Tibial nerve (tissue), 4 donors: Measurements from ENCODE around the gene LAMB1.

Experiments
- EP300 ChIP-seq, 2 donors: sonication (generic); formaldehyde crosslinking; IDR thresholded peaks; one replicate each; pipeline ENCODE4 v1.6.1; 2017; ENCODE audit warnings: antibody characterized with exemption in 2 of 2, mild to moderate bottlenecking in 1 of 2
- POLR2A ChIP-seq, 2 donors: fragments of 450-650 bp; IDR thresholded peaks; one replicate each; pipeline ENCODE4 v1.6.1; 2017; ENCODE audit warnings: antibody characterized with exemption in 2 of 2, mild to moderate bottlenecking in 2 of 2, moderate library complexity in 2 of 2
- TF ChIP-seq, protein P1 (sequence below), 5 experiments: fragments of 200-600 bp in 3 of 5; fragments of 450-650 bp in 2 of 5; sonication (generic) in 3 of 5; IDR thresholded peaks; one replicate each; pipeline ENCODE4 v1.5.1; 2016 to 2019; ENCODE audit warnings: antibody characterized with exemption in 5 of 5, mild to moderate bottlenecking in 3 of 5, moderate library complexity in 2 of 5

DNA sequence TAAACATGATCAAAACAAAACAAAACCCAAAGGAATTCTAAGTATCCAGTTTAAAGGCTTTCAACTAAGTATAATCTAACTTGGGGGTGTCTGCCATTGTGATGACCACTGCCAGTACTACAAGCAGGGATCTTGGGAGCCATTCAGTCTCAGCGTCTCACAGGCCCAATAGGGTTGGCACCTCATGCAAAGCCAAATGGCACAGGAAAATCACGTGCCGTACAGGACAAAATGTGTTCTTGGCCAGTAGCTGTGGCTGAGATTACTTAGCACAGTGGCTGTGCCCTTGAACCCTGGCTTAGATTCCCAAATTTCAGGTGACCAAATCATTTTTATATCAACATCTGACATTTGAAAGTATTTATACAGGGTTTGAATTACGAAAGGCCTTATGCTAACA is 62.0 kb downstream of the LAMB1 start:
- TF ChIP-seq, protein P1, sequence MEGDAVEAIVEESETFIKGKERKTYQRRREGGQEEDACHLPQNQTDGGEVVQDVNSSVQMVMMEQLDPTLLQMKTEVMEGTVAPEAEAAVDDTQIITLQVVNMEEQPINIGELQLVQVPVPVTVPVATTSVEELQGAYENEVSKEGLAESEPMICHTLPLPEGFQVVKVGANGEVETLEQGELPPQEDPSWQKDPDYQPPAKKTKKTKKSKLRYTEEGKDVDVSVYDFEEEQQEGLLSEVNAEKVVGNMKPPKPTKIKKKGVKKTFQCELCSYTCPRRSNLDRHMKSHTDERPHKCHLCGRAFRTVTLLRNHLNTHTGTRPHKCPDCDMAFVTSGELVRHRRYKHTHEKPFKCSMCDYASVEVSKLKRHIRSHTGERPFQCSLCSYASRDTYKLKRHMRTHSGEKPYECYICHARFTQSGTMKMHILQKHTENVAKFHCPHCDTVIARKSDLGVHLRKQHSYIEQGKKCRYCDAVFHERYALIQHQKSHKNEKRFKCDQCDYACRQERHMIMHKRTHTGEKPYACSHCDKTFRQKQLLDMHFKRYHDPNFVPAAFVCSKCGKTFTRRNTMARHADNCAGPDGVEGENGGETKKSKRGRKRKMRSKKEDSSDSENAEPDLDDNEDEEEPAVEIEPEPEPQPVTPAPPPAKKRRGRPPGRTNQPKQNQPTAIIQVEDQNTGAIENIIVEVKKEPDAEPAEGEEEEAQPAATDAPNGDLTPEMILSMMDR (IDR thresholded peaks at IDR 0.05): no peak
- no peak for TF ChIP-seq EP300 (IDR thresholded peaks at IDR 0.05)
- no peak for TF ChIP-seq POLR2A (IDR thresholded peaks at IDR 0.05)
